ENCODE measurements around the gene NR2C2. TPM values are rescaled to one million over a fixed set of nuclear protein-coding genes. Genes with fewer than 3 reads are reported as not detected.

The NR2C2 gene
- total and polyA plus RNA-seq, 2 of the 13 experiments (the other 11 are each of a cell fraction or from before 2014, with no cell fraction given) = 7.8 to 11.8 TPM

- no peak for TF ChIP-seq EZH2 (conservative IDR thresholded peaks at IDR 0.05; ENCODE audit: low read depth, low read length)
- TF ChIP-seq RARG (CRISPR knock-in tag; IDR thresholded peaks at IDR 0.05; ENCODE audit: low read depth) = no peak
- TF ChIP-seq U2AF2 (IDR thresholded peaks at IDR 0.05; ENCODE audit: low read depth, low read length) = no peak
- TF ChIP-seq ZFP36L2 (CRISPR knock-in tag; IDR thresholded peaks at IDR 0.05) = no peak
- no peak for TF ChIP-seq KAT7 (CRISPR knock-in tag; IDR thresholded peaks at IDR 0.05; ENCODE audit: borderline replicate concordance)
- TF ChIP-seq ZNF317 (CRISPR knock-in tag; IDR thresholded peaks at IDR 0.05) = no peak
- no peak for TF ChIP-seq SMARCC2 (IDR thresholded peaks at IDR 0.05)
Observed at GRCh38 chr3:14990780-14991148, 43.4 kb downstream of the NR2C2 start (continued).

- intact Hi-C loops (cut with micrococcal nuclease; ENCODE audit: unreplicated experiment) (loop anchor here (5.0 kb wide), 1 partner anchor 64 kb away; no protein-coding TSS in a partner anchor), in situ Hi-C loops (cut with HindIII; ENCODE audit: extremely low pct_ligation_motif_present, low pct_unique_long_range_greater_than_20kb) (no loop called here)
- ATAC-seq (no peak), FAIRE-seq (no peak), DNase-seq (ENCODE audit: low spot score) (no peak)
- ChIA-PET CTCF (ENCODE audit: low intra/inter-chr PET ratio, low total read pairs) (no interaction called here), POLR2A (no interaction called here)
- Histone ChIP-seq H2AFZ (ENCODE audit: low read length) (no peak overlapping the region), H3K79me2 (ENCODE audit: insufficient read depth, low read length) (peaks cover 16% of the 10 kb centered on the region), H3K9ac (ENCODE audit: insufficient read depth, low read depth, low read length) (no peak overlapping the region), H4K20me1 (ENCODE audit: insufficient read depth, low read length) (peaks cover 10% of the 10 kb centered on the region), H3K27me3 (ENCODE audit: control insufficient read depth in 1 of 2, insufficient read depth in 2 of 2, low read length in 2 of 2) (no peaks in the 10 kb centered on the region; a peak in 1 of 5 replicates), H3K4me3 (replicated peaks in 1 of 3; ENCODE audit: insufficient read depth in 1 of 3, low read depth in 2 of 3, low read length in 3 of 3) (no peak overlapping the region), H3K4me2 (ENCODE audit: low read depth, low read length) (no peak overlapping the region), H3K4me1 (ENCODE audit: insufficient read depth, low read length) (peaks cover 18% of the 10 kb centered on the region), H3K27ac (ENCODE audit: extremely low read length, insufficient read depth, low read length) (no peak overlapping the region), H3K9me3 (ENCODE audit: low read length) (no peaks in the 10 kb centered on the region), H3K36me3 (replicated peaks in 1 of 2; ENCODE audit: control insufficient read depth in 1 of 2, insufficient read depth in 2 of 2, low read length in 2 of 2) (no peaks in the 10 kb centered on the region; a peak in 1 of 5 replicates)
- 100% methylated on average over 1 of the region's 1 CpG for WGBS (ENCODE audit: low lambda C conversion rate)
- BruUV-seq (replicated peaks) = no TSS peak
- TF ChIP-seq MAFG (CRISPR knock-in tag; IDR thresholded peaks at IDR 0.05) (no peak), KLF6 (CRISPR knock-in tag; IDR thresholded peaks at IDR 0.05) (no peak), IRX3 (CRISPR knock-in tag; IDR thresholded peaks at IDR 0.05; ENCODE audit: borderline replicate concordance, low read depth) (no peak), HNF1B (CRISPR knock-in tag; IDR thresholded peaks at IDR 0.05) (no peak), ZNF292 (CRISPR knock-in tag; IDR thresholded peaks at IDR 0.05; ENCODE audit: borderline replicate concordance, low read depth) (no peak), ZNF709 (CRISPR knock-in tag; IDR thresholded peaks at IDR 0.05) (no peak), KDM5B (CRISPR knock-in tag; IDR thresholded peaks at IDR 0.05; ENCODE audit: borderline replicate concordance) (no peak), ZFX (CRISPR knock-in tag; IDR thresholded peaks at IDR 0.05; ENCODE audit: low read depth) (no peak), ZBTB10 (CRISPR knock-in tag; IDR thresholded peaks at IDR 0.05; ENCODE audit: borderline replicate concordance) (no peak), ZNF577 (CRISPR knock-in tag; IDR thresholded peaks at IDR 0.05; ENCODE audit: borderline replicate concordance, low read depth) (no peak), CHD4 (IDR thresholded peaks at IDR 0.05; ENCODE audit: borderline replicate concordance, low read length) (no peak), ZNF124 (CRISPR knock-in tag; IDR thresholded peaks at IDR 0.05) (no peak), MYPOP (CRISPR knock-in tag; IDR thresholded peaks at IDR 0.05) (no peak)
Observed at GRCh38 chr3:14991151-14991742, 43.9 kb downstream of the NR2C2 start.
